PC-9 (cell line): ENCODE results near the gene PHLDA3. TPM values are rescaled to one million over a fixed set of nuclear protein-coding genes. Genes with fewer than 3 reads are reported as not detected.

Source experiments
- BruUV-seq: library from RNA; stranded (reverse); fragments of 400-500 nt; replicated peaks from 2 replicates; lab custom pipeline; 2021; lab: Mats Ljungman, UMichigan
- CTCF ChIA-PET: fragments of 300-600 bp; sonication (Branson Sonifier 250); formaldehyde crosslinking; loops from one replicate; lab custom pipeline; 2022; ENCODE audit warnings: antibody characterized with exemption; lab: Charles Lee
- POLR2A ChIA-PET: fragments of 300-600 bp; sonication (Branson Sonifier 250); formaldehyde crosslinking; loops from one replicate; lab custom pipeline; 2022; ENCODE audit warnings: antibody characterized with exemption; ENCODE audit not compliant: unreplicated experiment; lab: Charles Lee
- DNase-seq, 2 experiments: peaks; one replicate each; pipeline versions ENCODE4 v3.0.0 to v3.0.0-alpha.2; 2015 to 2022; ENCODE audit warnings: mixed read lengths in 1 of 2
- H2AFZ ChIP-seq: fragments of 200-600 bp; sonication (generic); 2 replicates; pipeline ENCODE4 v1.8.1; 2017; ENCODE audit warnings: antibody characterized with exemption
- H3F3A ChIP-seq: fragments of 200-600 bp; sonication (generic); 2 replicates; pipeline ENCODE4 v1.8.1; 2017; ENCODE audit warnings: antibody characterized with exemption, mild to moderate bottlenecking, low read depth; ENCODE audit not compliant: insufficient read depth
- H3K27ac ChIP-seq: fragments of 200-600 bp; sonication (generic); 2 replicates; pipeline ENCODE4 v1.6.1; 2016; ENCODE audit warnings: mixed run types
- H3K27me3 ChIP-seq: fragments of 200-600 bp; sonication (generic); 2 replicates; pipeline ENCODE4 v1.6.1; 2016; ENCODE audit warnings: low read depth, mixed run types; ENCODE audit not compliant: insufficient read depth
- H3K36me3 ChIP-seq: fragments of 200-600 bp; sonication (generic); 2 replicates; pipeline ENCODE4 v1.6.1; 2016; ENCODE audit warnings: low read depth, mixed run types
- H3K4me1 ChIP-seq: fragments of 200-600 bp; sonication (generic); replicated peaks from 2 replicates; pipeline ENCODE4 v1.6.1; 2016; ENCODE audit warnings: mixed run types; ENCODE audit not compliant: insufficient read depth
- H3K4me2 ChIP-seq: fragments of 200-600 bp; sonication (generic); 2 replicates; pipeline ENCODE4 v1.6.1; 2017; ENCODE audit warnings: mixed run types
- H3K4me3 ChIP-seq: fragments of 200-600 bp; sonication (generic); 2 replicates; pipeline ENCODE4 v1.6.1; 2016; ENCODE audit warnings: mixed run types
- H3K79me2 ChIP-seq: fragments of 200-600 bp; sonication (generic); 2 replicates; pipeline ENCODE4 v1.6.1; 2017; ENCODE audit warnings: low read depth, mixed run types
- H3K9me2 ChIP-seq: fragments of 200-600 bp; sonication (generic); 2 replicates; pipeline ENCODE4 v1.8.1; 2017; ENCODE audit warnings: mild to moderate bottlenecking; ENCODE audit not compliant: insufficient read depth
- H3K9me3 ChIP-seq: fragments of 200-600 bp; sonication (generic); 2 replicates; pipeline ENCODE4 v1.8.1; 2016; ENCODE audit warnings: low read depth; ENCODE audit not compliant: insufficient read depth
- H4K20me1 ChIP-seq: fragments of 200-600 bp; sonication (generic); 2 replicates; pipeline ENCODE4 v1.8.1; 2017; ENCODE audit not compliant: insufficient read depth
- EZH2 ChIP-seq: fragments of 200-600 bp; sonication (generic); IDR thresholded peaks from 2 replicates; pipeline ENCODE4 v1.8.0; 2017; ENCODE audit warnings: antibody characterized with exemption, low read depth
- intact Hi-C: fragments of 100-400 bp; cut with micrococcal nuclease; formaldehyde crosslinking; loops from one replicate; pipeline ENCODE4 v1.10.0; 2022; ENCODE audit not compliant: unreplicated experiment
- total RNA-seq: library from RNA; stranded (reverse); gene quantifications from 2 replicates; pipeline ENCODE4 v1.2.3, GENCODE V29; 2021
- TF ChIP-seq, protein P1 (sequence below): fragments of 200-600 bp; sonication (generic); conservative IDR thresholded peaks from 2 replicates; pipeline ENCODE4 v1.6.1; 2017; ENCODE audit warnings: mixed run types, antibody characterized with exemption, mild to moderate bottlenecking, moderate library complexity

The PHLDA3 gene
- total RNA-seq, 1 experiment from 2014 or later, result 31.6 TPM

DNA sequence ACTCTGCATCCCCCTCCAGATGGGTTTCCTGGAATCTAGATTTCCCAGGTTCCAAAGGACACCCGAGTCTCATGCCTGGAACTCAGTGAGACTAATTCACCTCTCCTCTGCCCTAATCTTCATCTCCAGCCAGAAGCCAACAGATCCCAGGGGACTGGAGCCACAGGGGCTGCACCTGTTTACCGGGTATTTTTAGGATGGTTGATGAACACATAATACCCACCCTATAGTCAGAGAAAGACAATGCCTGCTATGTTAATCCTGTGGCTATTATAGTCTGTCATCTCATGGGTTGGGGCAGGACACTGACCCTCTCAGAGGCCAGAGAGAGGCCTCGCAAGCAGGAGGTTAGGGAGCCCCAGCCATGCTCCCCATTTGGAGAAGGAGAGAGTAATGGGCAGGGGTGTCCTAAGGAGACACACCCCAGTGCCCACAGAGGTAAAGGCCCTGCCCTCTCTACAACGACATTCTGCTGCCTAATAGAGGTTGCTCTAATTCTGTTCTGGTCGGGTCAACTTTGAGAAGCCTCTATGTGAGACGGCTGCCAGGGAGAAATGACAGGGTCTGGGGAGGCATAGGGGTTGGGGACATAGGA, 46.5 kb downstream of the PHLDA3 start:
- DNase-seq, result no peak
- no peak overlapping the region for H2AFZ ChIP-seq
- H3K27ac ChIP-seq, result no peak overlapping the region
- H3K4me1 ChIP-seq, result no peaks in the 10 kb centered on the region
- TF ChIP-seq, protein P1, sequence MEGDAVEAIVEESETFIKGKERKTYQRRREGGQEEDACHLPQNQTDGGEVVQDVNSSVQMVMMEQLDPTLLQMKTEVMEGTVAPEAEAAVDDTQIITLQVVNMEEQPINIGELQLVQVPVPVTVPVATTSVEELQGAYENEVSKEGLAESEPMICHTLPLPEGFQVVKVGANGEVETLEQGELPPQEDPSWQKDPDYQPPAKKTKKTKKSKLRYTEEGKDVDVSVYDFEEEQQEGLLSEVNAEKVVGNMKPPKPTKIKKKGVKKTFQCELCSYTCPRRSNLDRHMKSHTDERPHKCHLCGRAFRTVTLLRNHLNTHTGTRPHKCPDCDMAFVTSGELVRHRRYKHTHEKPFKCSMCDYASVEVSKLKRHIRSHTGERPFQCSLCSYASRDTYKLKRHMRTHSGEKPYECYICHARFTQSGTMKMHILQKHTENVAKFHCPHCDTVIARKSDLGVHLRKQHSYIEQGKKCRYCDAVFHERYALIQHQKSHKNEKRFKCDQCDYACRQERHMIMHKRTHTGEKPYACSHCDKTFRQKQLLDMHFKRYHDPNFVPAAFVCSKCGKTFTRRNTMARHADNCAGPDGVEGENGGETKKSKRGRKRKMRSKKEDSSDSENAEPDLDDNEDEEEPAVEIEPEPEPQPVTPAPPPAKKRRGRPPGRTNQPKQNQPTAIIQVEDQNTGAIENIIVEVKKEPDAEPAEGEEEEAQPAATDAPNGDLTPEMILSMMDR, result no peak
- no peak for TF ChIP-seq EZH2
- POLR2A ChIA-PET, result no interaction called here
- H3K79me2 ChIP-seq, result no peaks in the 10 kb centered on the region
- 0 out of 2 replicates have a peak, but pooled peaks cover 3% of the 10 kb centered on the region for H3K27me3 ChIP-seq
- no peaks in the 10 kb centered on the region for H3K9me2 ChIP-seq
- H4K20me1 ChIP-seq, result no peaks in the 10 kb centered on the region
- no peaks in the 10 kb centered on the region for H3K9me3 ChIP-seq
- no peaks in the 10 kb centered on the region for H3F3A ChIP-seq
- no peak overlapping the region for H3K4me3 ChIP-seq
- no peak overlapping the region for H3K4me2 ChIP-seq
- CTCF ChIA-PET, result no interaction called here
- no TSS peak for BruUV-seq
- no peaks in the 10 kb centered on the region for H3K36me3 ChIP-seq
- intact Hi-C loops, result no loop called here

DNA sequence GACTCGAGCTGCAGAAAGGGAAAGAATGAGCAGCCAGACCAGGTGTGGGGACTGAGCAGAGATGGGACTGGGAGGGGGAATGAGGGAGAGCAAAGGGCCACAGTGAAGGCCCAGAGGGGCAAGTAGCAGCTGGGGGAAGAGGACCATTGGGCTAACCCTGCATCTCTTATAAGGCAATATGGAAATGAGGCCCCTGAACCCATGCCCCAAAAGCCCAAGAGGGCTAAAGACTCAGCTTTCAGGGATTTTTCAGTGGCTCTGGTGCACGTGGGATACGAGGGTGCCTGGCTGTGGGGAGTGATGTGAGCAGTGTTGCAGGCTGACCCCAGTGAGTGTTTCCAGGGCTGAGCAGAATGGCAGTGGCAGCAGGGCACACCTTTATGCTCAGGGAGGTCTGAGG, 47.0 kb downstream of the PHLDA3 start:
- no peaks in the 10 kb centered on the region for H3K36me3 ChIP-seq
- POLR2A ChIA-PET, result no interaction called here
- no peaks in the 10 kb centered on the region for H3F3A ChIP-seq
- BruUV-seq, result no TSS peak
- no peaks in the 10 kb centered on the region for H3K4me1 ChIP-seq
- TF ChIP-seq, protein P1, result no peak
- no peak for TF ChIP-seq EZH2
- CTCF ChIA-PET, result no interaction called here
- intact Hi-C loops, result no loop called here
- H3K27ac ChIP-seq, result no peak overlapping the region
- H4K20me1 ChIP-seq, result no peaks in the 10 kb centered on the region
- DNase-seq, result no peak
- no peaks in the 10 kb centered on the region for H3K9me3 ChIP-seq
- H3K27me3 ChIP-seq, result peaks cover 3% of the 10 kb centered on the region; the same call in 1 of the 2 replicates
- no peaks in the 10 kb centered on the region for H3K9me2 ChIP-seq
- no peak overlapping the region for H3K4me2 ChIP-seq
- no peak overlapping the region for H2AFZ ChIP-seq
- no peak overlapping the region for H3K4me3 ChIP-seq
- H3K79me2 ChIP-seq, result no peaks in the 10 kb centered on the region

DNA sequence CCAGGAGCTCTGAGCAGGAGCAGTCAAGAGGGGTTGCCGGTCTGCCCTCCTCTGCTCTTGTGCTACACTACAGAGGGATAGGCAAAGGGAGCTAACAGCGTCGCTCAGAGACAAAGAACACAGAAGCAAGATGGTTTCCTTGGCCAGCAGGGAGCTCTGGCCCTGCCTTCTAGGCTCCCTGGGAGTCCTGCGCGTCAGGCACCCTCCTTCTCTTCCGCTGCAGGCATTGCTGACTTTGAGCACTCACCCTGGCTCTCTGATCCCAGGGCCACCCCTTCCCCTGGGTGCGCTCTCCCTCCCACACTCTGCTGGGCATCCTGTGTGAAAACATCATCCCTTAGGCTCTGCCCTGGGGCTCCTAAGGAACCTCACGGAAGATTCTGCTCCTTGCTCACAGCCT, 47.9 kb downstream of the PHLDA3 start:
- H3K79me2 ChIP-seq, result no peaks in the 10 kb centered on the region
- no peak overlapping the region for H3K4me3 ChIP-seq
- H3K27me3 ChIP-seq, result peaks cover 6% of the 10 kb centered on the region; the same call in 1 of the 2 replicates
- H3K9me2 ChIP-seq, result no peaks in the 10 kb centered on the region
- no peaks in the 10 kb centered on the region for H3K9me3 ChIP-seq
- H3K36me3 ChIP-seq, result no peaks in the 10 kb centered on the region
- no peak overlapping the region for H3K4me2 ChIP-seq
- H2AFZ ChIP-seq, result no peak overlapping the region
- TF ChIP-seq, protein P1, result no peak
- no peak for TF ChIP-seq EZH2
- BruUV-seq, result no TSS peak
- H4K20me1 ChIP-seq, result no peaks in the 10 kb centered on the region
- ChIA-PET CTCF (no interaction called here), POLR2A (interaction anchor here (0.7 kb wide), 1 partner anchor 87 kb away, joined by 5 read pairs; no protein-coding TSS in a partner anchor)
- no peak for DNase-seq
- H3K27ac ChIP-seq, result no peak overlapping the region
- no peaks in the 10 kb centered on the region for H3F3A ChIP-seq
- intact Hi-C loops, result no loop called here
- no peaks in the 10 kb centered on the region for H3K4me1 ChIP-seq
